Upper lobe of right lung (tissue), 1 donor: ENCODE results near the gene RHBDL1. TPM values are rescaled to one million over a fixed set of nuclear protein-coding genes. Genes with fewer than 3 reads are reported as not detected.

Experiments
- ATAC-seq: fragments of 200-7000 bp; cut with Tn5 transposase; one replicate; pipeline ENCODE4 v1.9.1; 2020; ENCODE audit warnings: mild to moderate bottlenecking, moderate library complexity
- DNase-seq: peaks from one replicate; pipeline ENCODE4 v3.0.0-alpha.2; 2020
- H3K27ac ChIP-seq: fragments of 200-600 bp; one replicate; pipeline ENCODE4 v1.8.0; 2022
- H3K27me3 ChIP-seq: fragments of 200-600 bp; one replicate; pipeline ENCODE4 v1.8.0; 2022; ENCODE audit warnings: mild to moderate bottlenecking
- H3K36me3 ChIP-seq: fragments of 200-600 bp; one replicate; pipeline ENCODE4 v1.8.0; 2022
- H3K4me1 ChIP-seq: fragments of 200-600 bp; one replicate; pipeline ENCODE4 v1.8.0; 2022
- H3K4me3 ChIP-seq: fragments of 200-600 bp; one replicate; pipeline ENCODE4 v1.8.0; 2022; ENCODE audit warnings: mild to moderate bottlenecking
- H3K9me3 ChIP-seq: fragments of 200-600 bp; one replicate; pipeline ENCODE4 v1.8.0; 2022
- intact Hi-C: fragments of 100-400 bp; cut with DNase I; formaldehyde crosslinking; loops from one replicate; pipeline ENCODE4 v1.11.0; 2022
- total RNA-seq: library from RNA; stranded (reverse); fragmentation: NEBNext Ultra II Directional; extraction: Animal tissue kit (Norgen Biotek cat#: 25700); gene quantifications from one replicate; pipeline ENCODE4 v1.2.1, GENCODE V29; 2021
- TF ChIP-seq, protein P1 (sequence below): fragments of 200-600 bp; IDR thresholded peaks from one replicate; pipeline ENCODE4 v1.8.0; 2022; ENCODE audit warnings: antibody characterized with exemption
- donor health status: DM: no; HTN: yes; CAD: no; lungs with severe emphysema.

The RHBDL1 gene
- total RNA-seq, 1 donor from 2014 or later: 2.0 TPM

DNA sequence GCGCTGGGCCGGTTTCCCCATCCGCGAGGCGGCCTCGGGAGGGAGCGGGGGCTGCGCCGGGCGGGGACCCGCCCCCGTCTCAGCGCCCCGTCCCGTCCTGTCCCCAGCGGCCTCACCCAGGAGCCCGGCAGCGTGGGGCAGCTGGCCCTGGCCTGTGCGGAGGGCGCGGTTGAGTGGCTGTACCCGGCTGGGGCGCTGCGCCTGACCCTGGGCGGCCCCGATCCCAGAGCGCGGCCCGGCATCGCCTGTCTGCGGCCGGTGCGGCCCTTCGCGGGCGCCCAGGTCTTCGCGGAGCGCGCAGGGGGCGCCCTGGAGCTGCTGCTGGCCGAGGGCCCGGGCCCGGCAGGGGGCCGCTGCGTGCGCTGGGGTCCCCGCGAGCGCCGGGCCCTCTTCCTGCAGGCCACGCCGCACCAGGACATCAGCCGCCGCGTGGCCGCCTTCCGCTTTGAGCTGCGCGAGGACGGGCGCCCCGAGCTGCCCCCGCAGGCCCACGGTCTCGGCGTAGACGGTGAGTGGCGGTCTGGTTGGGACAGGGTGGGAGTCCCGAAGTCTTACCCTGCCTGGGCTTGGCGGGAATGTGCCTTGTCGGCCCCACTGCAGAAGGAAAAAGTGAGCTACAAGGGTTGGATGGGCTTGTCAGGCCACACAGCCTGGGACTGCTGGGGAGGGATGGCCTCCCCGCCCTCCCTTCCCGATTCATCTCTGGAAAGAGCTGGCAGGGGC lies 40.2 kb downstream of the RHBDL1 start:
- ATAC-seq: peak; percentile 4
- Histone ChIP-seq H3K27ac (peak overlapping the region; percentile 36), H3K9me3 (no peaks in the 10 kb centered on the region), H3K4me3 (peak overlapping the region; percentile 70), H3K36me3 (no peaks in the 10 kb centered on the region), H3K27me3 (peaks cover 10% of the 10 kb centered on the region), H3K4me1 (peaks cover 22% of the 10 kb centered on the region)
- peak; percentile 75 for DNase-seq
- TF ChIP-seq, protein P1, sequence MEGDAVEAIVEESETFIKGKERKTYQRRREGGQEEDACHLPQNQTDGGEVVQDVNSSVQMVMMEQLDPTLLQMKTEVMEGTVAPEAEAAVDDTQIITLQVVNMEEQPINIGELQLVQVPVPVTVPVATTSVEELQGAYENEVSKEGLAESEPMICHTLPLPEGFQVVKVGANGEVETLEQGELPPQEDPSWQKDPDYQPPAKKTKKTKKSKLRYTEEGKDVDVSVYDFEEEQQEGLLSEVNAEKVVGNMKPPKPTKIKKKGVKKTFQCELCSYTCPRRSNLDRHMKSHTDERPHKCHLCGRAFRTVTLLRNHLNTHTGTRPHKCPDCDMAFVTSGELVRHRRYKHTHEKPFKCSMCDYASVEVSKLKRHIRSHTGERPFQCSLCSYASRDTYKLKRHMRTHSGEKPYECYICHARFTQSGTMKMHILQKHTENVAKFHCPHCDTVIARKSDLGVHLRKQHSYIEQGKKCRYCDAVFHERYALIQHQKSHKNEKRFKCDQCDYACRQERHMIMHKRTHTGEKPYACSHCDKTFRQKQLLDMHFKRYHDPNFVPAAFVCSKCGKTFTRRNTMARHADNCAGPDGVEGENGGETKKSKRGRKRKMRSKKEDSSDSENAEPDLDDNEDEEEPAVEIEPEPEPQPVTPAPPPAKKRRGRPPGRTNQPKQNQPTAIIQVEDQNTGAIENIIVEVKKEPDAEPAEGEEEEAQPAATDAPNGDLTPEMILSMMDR: no peak
- intact Hi-C loops: loop anchor here (10.0 kb wide), 1 partner anchor 69 kb away; the partner anchor contains the start of genes CHTF18 and RPUSD1

DNA sequence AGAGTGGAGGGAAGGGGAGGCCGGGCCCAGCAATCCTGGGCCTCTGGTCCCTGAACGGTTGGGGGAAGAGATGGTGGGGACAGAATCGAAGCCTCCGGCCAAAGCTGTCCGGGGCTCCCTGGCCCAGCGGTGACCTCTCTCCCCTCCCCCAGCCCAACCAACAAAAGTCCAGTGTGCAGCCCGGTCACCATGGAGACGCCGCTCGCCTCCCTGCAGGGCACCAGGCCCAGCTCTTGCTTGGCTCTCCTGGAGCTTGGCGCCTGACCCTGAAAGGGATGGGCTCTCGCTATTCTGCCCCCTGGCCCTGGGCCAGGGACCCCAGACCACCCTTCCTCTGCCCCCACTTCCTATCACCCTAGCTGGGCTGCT lies 40.7 kb downstream of the RHBDL1 start:
- Histone ChIP-seq H3K27ac (no peak overlapping the region), H3K4me1 (peaks cover 22% of the 10 kb centered on the region), H3K27me3 (peaks cover 5% of the 10 kb centered on the region), H3K4me3 (peak overlapping the region; percentile 70), H3K36me3 (no peaks in the 10 kb centered on the region), H3K9me3 (no peaks in the 10 kb centered on the region)
- ATAC-seq (no peak), DNase-seq (no peak)
- intact Hi-C loops: loop anchor here (10.0 kb wide), 1 partner anchor 69 kb away; the partner anchor contains the start of genes CHTF18 and RPUSD1
- TF ChIP-seq, protein P1: no peak

GRCh38 chr16:716768-717325 lies 41.4 kb downstream of the RHBDL1 start:
- H3K27me3 ChIP-seq: no peaks in the 10 kb centered on the region
- no peaks in the 10 kb centered on the region for H3K9me3 ChIP-seq
- intact Hi-C loops: loop anchor here (10.0 kb wide), 1 partner anchor 68 kb away; the partner anchor contains the start of genes CHTF18 and RPUSD1
- TF ChIP-seq, protein P1: no peak
- H3K4me3 ChIP-seq: no peak overlapping the region
- H3K36me3 ChIP-seq: no peaks in the 10 kb centered on the region
- DNase-seq (no peak), ATAC-seq (no peak)
- H3K4me1 ChIP-seq: peaks cover 26% of the 10 kb centered on the region
- H3K27ac ChIP-seq: no peak overlapping the region

DNA sequence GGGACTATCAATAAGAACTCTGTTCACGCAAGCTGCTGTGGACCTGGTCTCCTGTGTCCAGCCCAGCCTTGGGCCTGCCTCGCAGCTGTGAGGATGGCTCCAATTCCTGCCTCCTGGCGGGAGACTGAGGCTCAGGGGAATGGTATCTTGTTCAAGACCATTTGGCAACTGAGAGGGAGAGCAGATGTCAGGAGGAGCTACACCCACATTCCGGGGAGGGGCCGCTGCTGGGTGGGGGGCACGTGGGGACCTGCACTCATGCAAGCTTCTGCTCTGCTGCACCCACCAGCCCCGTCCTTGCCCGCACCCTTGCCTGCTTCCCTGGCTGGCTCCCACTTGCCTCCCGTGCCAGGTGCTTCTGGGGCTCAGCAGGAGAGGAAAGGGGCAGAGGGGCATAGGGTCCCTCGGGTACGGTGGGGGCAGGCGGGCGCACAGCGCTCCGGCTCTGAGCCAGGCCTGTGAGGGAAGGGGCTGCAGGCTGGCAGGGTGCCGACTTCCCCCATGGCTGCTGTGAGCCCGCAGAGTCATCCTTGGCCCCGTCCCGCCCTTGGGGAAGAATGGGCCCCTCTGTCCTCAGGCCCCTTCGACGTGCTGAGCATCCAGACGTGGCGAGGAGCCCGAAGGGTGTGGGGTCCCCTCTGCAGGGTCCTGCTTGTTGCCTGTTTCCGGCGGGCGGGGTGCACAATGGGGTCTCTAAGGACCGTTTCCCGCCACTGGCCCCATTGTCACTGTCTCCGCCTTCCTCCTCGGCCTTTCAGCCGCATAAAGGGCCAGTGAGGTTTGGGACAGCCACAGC lies 42.2 kb downstream of the RHBDL1 start:
- H3K4me3 ChIP-seq: no peak overlapping the region
- no peaks in the 10 kb centered on the region for H3K27me3 ChIP-seq
- intact Hi-C loops: loop anchor here (10.0 kb wide), 1 partner anchor 67 kb away; the partner anchor contains the start of genes CHTF18 and RPUSD1
- DNase-seq (no peak), ATAC-seq (no peak)
- no peak overlapping the region for H3K27ac ChIP-seq
- peaks cover 29% of the 10 kb centered on the region for H3K4me1 ChIP-seq
- TF ChIP-seq, protein P1: no peak
- H3K36me3 ChIP-seq: no peaks in the 10 kb centered on the region
- no peaks in the 10 kb centered on the region for H3K9me3 ChIP-seq

DNA sequence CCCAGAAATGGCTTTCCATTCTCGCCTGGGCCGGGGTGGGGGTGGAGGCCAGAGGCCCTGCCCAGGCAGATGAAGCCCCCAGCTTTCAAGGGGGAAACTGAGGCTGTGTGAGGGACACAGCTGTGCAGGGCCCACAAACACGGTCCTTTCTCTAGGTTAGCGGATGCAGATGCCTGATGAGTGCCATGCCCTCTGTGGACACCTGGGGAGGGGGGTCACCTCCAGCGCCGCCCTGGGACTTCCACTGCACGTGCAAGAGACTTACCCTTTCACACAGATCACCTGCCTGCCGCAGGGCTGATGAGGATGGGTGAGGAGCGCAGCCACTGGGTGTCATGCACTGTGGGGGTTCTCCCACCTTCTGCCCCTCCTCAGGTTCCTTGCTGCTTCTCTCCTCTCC lies 42.9 kb downstream of the RHBDL1 start:
- DNase-seq (no peak), ATAC-seq (no peak)
- TF ChIP-seq, protein P1: no peak
- H3K36me3 ChIP-seq: no peaks in the 10 kb centered on the region
- H3K27ac ChIP-seq: no peak overlapping the region
- H3K4me3 ChIP-seq: no peak overlapping the region
- intact Hi-C loops: loop anchor here (10.0 kb wide), 1 partner anchor 66 kb away; the partner anchor contains the start of genes CHTF18 and RPUSD1
- H3K4me1 ChIP-seq: peaks cover 29% of the 10 kb centered on the region
- H3K27me3 ChIP-seq: no peaks in the 10 kb centered on the region
- H3K9me3 ChIP-seq: no peaks in the 10 kb centered on the region
